ENCODE results near the gene ROR2. TPM values are rescaled to one million over a fixed set of nuclear protein-coding genes. Genes with fewer than 3 reads are reported as not detected.

The ROR2 gene
- total and polyA plus RNA-seq, 8 donors, result 3.0 to 21.4 (median 9.8) TPM

GRCh38 chr9:91611582-91611981 is 338.4 kb downstream of the ROR2 start:
- no peaks in the 10 kb centered on the region for H3K9me3 ChIP-seq
- intact Hi-C loops (cut with DNase I; ENCODE audit: low total_unique reads), result no loop called here
- no peaks in the 10 kb centered on the region for H3K4me1 ChIP-seq
- DNase-seq, result no peak
- H3K4me3 ChIP-seq, result no peak overlapping the region
- TF ChIP-seq POLR2A (IDR thresholded peaks at IDR 0.05), result no peak
- no peak for TF ChIP-seq EP300 (IDR thresholded peaks at IDR 0.05)
- TF ChIP-seq CTCF (IDR thresholded peaks at IDR 0.05), result no peak
- no peak for TF ChIP-seq POLR2AphosphoS5 (IDR thresholded peaks at IDR 0.05)
- no peaks in the 10 kb centered on the region for H3K27me3 ChIP-seq
- 49 to 61% (median 56%) methylated on average over 5 of the region's 5 CpGs for WGBS, 5 donors
- no peaks in the 10 kb centered on the region for H3K36me3 ChIP-seq
- no peak overlapping the region for H3K27ac ChIP-seq

GRCh38 chr9:91606255-91606995 is 343.6 kb downstream of the ROR2 start:
- intact Hi-C loops (cut with DNase I; ENCODE audit: low total_unique reads), result no loop called here
- 56 to 83% (median 67%) methylated on average over 2 of the region's 2 CpGs for WGBS, 5 donors
- H3K9me3 ChIP-seq, result no peaks in the 10 kb centered on the region
- H3K27ac ChIP-seq, result no peak overlapping the region
- no peak for DNase-seq
- H3K4me3 ChIP-seq, result no peak overlapping the region
- H3K27me3 ChIP-seq, result no peaks in the 10 kb centered on the region
- TF ChIP-seq POLR2AphosphoS5 (IDR thresholded peaks at IDR 0.05), result no peak
- no peak for TF ChIP-seq CTCF (IDR thresholded peaks at IDR 0.05)
- no peak for TF ChIP-seq POLR2A (IDR thresholded peaks at IDR 0.05)
- no peak for TF ChIP-seq EP300 (IDR thresholded peaks at IDR 0.05)
- H3K36me3 ChIP-seq, result no peaks in the 10 kb centered on the region
- no peaks in the 10 kb centered on the region for H3K4me1 ChIP-seq

GRCh38 chr9:91604451-91605179 is 345.4 kb downstream of the ROR2 start:
- Histone ChIP-seq H3K27ac (no peak overlapping the region), H3K36me3 (no peaks in the 10 kb centered on the region), H3K4me1 (no peaks in the 10 kb centered on the region), H3K27me3 (no peaks in the 10 kb centered on the region), H3K4me3 (no peak overlapping the region), H3K9me3 (no peaks in the 10 kb centered on the region)
- 62 to 69% (median 65%) methylated on average over 3 of the region's 3 CpGs for WGBS, 5 donors
- intact Hi-C loops (cut with DNase I; ENCODE audit: low total_unique reads), result no loop called here
- TF ChIP-seq POLR2AphosphoS5 (IDR thresholded peaks at IDR 0.05) (no peak), POLR2A (IDR thresholded peaks at IDR 0.05) (no peak), EP300 (IDR thresholded peaks at IDR 0.05) (no peak), CTCF (IDR thresholded peaks at IDR 0.05) (no peak)
- peak in 1 of 2 donors; percentile 32 for DNase-seq

- 76 to 94% (median 79%) methylated on average over 3 of the region's 3 CpGs for WGBS, 5 donors
- H3K27me3 ChIP-seq, result no peaks in the 10 kb centered on the region
- no peak overlapping the region for H3K27ac ChIP-seq
- no peaks in the 10 kb centered on the region for H3K4me1 ChIP-seq
- intact Hi-C loops (cut with DNase I; ENCODE audit: low total_unique reads), result no loop called here
- DNase-seq, result no peak
- no peaks in the 10 kb centered on the region for H3K9me3 ChIP-seq
- no peak for TF ChIP-seq POLR2AphosphoS5 (IDR thresholded peaks at IDR 0.05)
- no peak for TF ChIP-seq POLR2A (IDR thresholded peaks at IDR 0.05)
- no peak for TF ChIP-seq CTCF (IDR thresholded peaks at IDR 0.05)
- no peak for TF ChIP-seq EP300 (IDR thresholded peaks at IDR 0.05)
- H3K36me3 ChIP-seq, result no peaks in the 10 kb centered on the region
- H3K4me3 ChIP-seq, result no peak overlapping the region
Observed at GRCh38 chr9:91603932-91604331, 346.1 kb downstream of the ROR2 start.
